ENCODE data around the gene CDK6.

DNA sequence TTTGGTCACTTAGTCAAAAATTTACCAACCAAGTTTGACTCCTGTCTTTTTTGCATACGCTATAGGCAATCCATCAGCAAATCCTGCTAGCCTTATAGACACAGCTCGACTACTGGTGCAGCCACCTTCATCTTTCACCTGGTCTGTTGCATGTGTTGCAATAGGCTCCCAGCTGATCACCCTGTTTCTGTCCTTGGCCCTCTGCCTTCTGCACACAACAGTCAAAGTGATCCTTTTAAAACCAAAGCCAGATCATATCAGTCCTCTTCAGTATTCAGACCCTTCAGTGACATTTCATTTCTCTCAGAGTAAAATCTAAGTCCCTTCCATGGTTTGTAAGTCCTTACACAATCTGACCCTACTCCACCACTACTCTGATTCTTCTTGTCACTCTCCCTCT, 10.9 kb upstream of the CDK6 start:
- TF ChIP-seq POLR2AphosphoS5 (IDR thresholded peaks at IDR 0.05) (no peak), CTCF (IDR thresholded peaks at IDR 0.05) (no peak), POLR2A (IDR thresholded peaks at IDR 0.05) (no peak), EP300 (IDR thresholded peaks at IDR 0.05; ENCODE audit: low read depth) (no peak)

Data from transverse colon (tissue), 4 donors.